NOMO-1 (cell line): ENCODE results near the gene RNASE12.

Experiments used
- DNase-seq, 2 experiments: peaks; one replicate each; lab custom pipeline; 2025; ENCODE audit not compliant: unreplicated experiment in 2 of 2; lab: John Stamatoyannopoulos, UW

The RNASE12 gene

GRCh38 chr14:20546877-20547276 is 44.3 kb downstream of the RNASE12 start:
- DNase-seq, result no peak
